ENCODE measurements around the gene STAM2.
A peak's percentile ranks its signal among the peaks of the same experiment; 100 is the strongest.
"Not testable (repeated sequence)": the region's sequence is repeated elsewhere in the genome, so short reads cannot be mapped to it uniquely, and the experiment has no call there.

Gene STAM2

DNA sequence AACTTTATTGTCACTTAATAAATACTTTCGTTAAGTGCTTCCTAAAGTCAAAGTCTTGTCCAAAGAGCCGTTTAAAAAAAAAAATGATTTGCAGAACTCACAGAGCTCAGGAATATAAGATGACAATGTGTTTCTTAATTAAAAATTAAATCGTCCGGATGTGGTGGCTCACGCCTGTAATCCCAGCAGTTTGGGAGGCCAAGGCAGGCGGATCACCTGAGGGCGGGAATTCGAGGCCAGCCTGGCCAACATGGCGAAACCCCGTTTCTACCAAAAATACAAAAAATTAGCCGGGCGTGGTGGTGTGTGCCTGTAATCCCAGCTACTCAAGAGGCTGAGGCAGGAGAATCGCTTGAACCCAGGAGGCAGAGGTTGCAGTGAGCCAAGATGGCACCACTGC is 68.4 kb downstream of the STAM2 start:
- not testable (repeated sequence) for H3K4me1 ChIP-seq (ENCODE audit: insufficient read depth, low read length); H3K36me3 ChIP-seq (ENCODE audit: insufficient read depth, low read length); H3K9ac ChIP-seq (ENCODE audit: low read depth, low read length); H3K9me3 ChIP-seq (ENCODE audit: control insufficient read depth, insufficient read depth, low read length)

DNA sequence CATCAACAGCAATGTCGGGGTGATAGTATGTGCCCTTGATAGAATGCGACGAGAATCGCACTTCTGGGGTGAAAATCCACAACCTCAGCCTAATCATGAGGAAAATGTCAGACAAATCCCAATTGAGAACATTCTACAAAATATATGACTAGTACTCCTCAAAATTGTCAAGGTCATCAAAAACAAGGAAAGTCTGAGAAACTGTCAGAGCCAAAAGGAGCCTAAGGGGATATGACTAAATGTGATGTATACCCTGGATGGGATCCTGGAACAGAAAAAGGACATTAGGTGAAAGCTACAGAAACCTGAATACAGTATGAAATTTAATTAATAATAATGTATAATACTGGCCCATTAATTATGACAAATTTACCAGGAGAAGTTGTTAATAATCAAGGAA is 69.1 kb downstream of the STAM2 start:
- Histone ChIP-seq H3K4me1 (ENCODE audit: insufficient read depth, low read length) (no peaks in the 10 kb centered on the region), H3K36me3 (ENCODE audit: insufficient read depth, low read length) (no peaks in the 10 kb centered on the region), H3K9me3 (ENCODE audit: control insufficient read depth, insufficient read depth, low read length) (no peaks in the 10 kb centered on the region), H3K9ac (ENCODE audit: low read depth, low read length) (no peak overlapping the region)

DNA sequence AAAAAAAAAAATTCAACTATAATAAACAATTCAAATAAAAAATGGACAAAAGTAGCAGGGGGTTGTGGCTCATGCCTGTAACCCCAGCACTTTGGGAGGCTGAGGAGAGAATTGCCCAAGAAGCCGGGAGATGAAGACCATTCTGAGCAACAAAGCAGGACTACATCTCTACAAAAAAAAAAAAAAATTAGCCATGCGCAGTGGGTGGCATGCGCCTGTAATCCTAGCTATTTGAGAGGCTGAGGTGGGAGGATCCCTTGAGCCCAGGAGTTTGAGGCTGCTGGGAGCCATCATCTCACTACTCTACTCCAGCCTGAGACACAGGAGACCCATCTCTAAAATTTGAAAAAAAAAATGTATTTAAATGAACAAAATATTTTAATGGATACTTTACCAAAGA is 72.3 kb downstream of the STAM2 start:
- Histone ChIP-seq H3K9ac (ENCODE audit: low read depth, low read length) (no peak overlapping the region), H3K4me1 (ENCODE audit: insufficient read depth, low read length) (no peaks in the 10 kb centered on the region), H3K9me3 (ENCODE audit: control insufficient read depth, insufficient read depth, low read length) (no peaks in the 10 kb centered on the region), H3K36me3 (ENCODE audit: insufficient read depth, low read length) (no peaks in the 10 kb centered on the region)

DNA sequence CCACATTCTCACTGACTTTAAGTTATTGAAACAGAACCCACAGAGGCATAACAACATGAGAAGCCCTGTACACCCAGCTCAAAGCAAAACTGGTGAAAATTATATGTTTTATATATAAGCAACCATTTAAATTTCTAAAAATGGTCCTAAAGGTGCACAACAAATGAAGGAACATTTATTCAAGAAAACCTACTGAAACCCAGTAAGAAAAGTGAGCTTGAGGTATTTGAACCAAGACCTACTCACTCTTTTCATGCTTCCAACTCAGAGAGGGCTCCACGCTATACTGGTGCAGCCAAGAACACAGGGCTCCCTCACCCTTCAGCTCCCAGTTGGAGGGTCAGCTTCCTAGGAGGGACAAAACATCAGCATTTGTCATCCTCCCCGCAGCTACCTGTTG is 74.6 kb downstream of the STAM2 start:
- H3K9me3 ChIP-seq (ENCODE audit: control insufficient read depth, insufficient read depth, low read length), result no peaks in the 10 kb centered on the region
- H3K36me3 ChIP-seq (ENCODE audit: insufficient read depth, low read length), result no peaks in the 10 kb centered on the region
- no peaks in the 10 kb centered on the region for H3K4me1 ChIP-seq (ENCODE audit: insufficient read depth, low read length)
- H3K9ac ChIP-seq (ENCODE audit: low read depth, low read length), result no peak overlapping the region

DNA sequence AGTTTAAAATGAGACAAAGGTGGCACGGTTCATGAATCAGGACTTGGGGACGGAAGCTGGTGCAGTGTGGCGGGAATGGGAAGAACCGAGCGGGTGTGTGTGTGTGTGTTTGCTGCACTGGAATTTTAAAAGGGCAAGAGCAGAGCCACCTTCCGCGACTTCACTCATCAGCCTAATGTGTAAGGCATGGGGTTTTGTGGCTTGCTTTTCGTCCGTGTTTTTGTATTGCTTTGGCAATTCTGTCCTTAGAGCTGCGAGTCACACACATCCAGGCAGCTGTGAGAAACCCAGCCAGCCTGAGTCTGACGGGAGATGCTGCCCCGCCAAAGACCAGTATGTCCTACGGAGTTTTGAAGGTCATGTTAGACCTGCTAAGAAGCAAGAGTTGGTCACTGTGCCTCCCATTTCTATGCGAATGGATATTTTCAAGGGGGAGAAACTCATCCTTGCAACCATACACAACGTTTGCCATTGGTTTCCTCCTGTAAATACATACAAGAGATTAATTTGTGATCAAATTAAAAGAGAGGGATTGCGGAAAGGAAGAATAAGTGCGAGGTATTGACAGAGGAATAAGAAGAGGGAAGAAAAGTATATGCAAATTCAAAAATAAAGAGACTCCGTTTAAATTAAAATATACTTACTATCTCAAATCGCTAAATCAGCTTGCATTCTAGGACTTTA is 76.1 kb downstream of the STAM2 start:
- Histone ChIP-seq H3K9me3 (ENCODE audit: control insufficient read depth, insufficient read depth, low read length) (no peaks in the 10 kb centered on the region), H3K9ac (ENCODE audit: low read depth, low read length) (peak overlapping the region; percentile 56), H3K4me1 (ENCODE audit: insufficient read depth, low read length) (no peaks in the 10 kb centered on the region), H3K36me3 (ENCODE audit: insufficient read depth, low read length) (no peaks in the 10 kb centered on the region)

DNA sequence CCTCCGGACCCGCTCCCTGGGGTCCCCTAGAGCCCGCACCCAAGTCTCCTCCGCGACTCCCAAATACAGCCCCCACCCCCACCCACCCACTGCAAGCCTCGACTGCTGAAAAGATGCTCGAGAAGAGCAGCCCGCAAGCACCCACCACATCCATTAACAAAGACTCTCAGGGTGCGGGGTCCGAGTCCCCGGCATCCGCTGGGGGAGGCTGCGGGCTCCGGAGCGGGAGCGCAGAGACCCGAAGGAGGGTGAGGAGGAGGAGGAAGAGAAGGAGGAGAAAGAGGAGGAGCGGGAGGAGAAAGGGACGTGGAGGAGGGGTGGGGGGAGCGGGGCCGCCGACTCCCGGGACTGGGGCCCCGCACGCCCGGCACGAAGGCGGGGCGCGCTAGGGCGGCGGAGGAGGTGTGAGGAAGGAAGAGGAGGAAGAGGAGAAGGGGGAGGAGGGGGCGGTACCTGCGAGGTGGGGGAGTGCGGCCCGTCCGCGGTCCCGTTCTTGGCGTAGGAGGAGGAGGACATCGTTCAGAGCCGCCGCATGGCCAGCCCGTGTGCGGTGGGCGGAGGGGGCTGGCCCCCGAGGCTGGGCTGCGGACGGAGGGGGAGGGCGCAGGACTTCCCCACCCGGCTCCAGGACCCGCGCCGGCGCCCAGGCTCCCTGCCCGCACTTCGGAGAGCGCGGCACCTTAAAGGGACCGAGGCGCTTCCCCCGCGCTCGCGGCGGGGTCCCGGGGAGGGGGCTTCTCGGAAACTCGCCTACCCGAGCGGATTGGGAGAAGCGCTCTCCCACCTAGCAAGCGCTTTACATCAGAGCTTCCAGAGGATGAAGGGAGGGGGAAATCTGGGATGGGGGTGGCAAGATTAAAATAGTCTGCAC is 76.8 kb downstream of the STAM2 start, which contains the start of gene CACNB4:
CACNB4 (minus strand) TSS at position 549 of the 871 bp plus-strand sequence.
- H3K9ac ChIP-seq (ENCODE audit: low read depth, low read length), result peak within 1 kb of the TSS; percentile 56
- no peaks in the 10 kb centered on the region for H3K9me3 ChIP-seq (ENCODE audit: control insufficient read depth, insufficient read depth, low read length)
- H3K4me1 ChIP-seq (ENCODE audit: insufficient read depth, low read length), result no peaks in the 10 kb centered on the region
- no peaks in the 10 kb centered on the region for H3K36me3 ChIP-seq (ENCODE audit: insufficient read depth, low read length)

DNA sequence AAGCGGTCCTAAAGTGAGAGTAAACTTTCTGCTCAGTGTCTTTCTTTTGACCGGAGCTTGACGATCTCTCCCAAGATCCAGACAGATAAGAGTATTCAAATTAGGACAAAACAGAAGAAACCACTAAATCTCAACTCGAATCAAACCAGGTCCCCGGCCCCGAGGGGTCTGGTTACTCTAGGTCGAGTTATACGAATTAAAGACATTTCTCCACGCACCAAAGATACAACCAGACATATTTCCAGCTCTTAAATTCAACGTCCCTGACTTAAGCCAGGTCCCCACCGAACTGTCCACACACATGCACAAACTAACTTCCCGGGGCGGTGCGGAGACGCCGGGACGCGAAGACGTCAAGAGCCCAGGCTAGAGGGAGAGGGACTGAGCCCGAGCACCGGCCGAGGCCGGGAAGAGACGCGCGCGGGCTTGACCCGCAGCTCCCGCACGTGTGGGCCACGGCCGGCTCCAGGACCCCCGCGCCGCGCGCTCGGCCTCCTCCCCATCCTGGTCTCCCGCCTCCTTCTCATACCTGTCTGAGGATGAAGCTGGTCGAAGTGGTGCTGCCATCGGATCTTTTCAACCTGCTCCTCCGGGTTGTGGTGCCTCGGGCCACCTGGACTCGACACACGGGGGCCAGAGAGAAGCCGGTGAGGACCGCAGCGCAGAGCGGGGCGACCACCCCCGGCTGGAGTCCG is 77.6 kb downstream of the STAM2 start:
- peak overlapping the region; percentile 56; the same call in 1 of the 2 replicates for H3K9ac ChIP-seq (ENCODE audit: low read depth, low read length)
- no peaks in the 10 kb centered on the region for H3K9me3 ChIP-seq (ENCODE audit: control insufficient read depth, insufficient read depth, low read length)
- H3K4me1 ChIP-seq (ENCODE audit: insufficient read depth, low read length), result no peaks in the 10 kb centered on the region
- H3K36me3 ChIP-seq (ENCODE audit: insufficient read depth, low read length), result no peaks in the 10 kb centered on the region

DNA sequence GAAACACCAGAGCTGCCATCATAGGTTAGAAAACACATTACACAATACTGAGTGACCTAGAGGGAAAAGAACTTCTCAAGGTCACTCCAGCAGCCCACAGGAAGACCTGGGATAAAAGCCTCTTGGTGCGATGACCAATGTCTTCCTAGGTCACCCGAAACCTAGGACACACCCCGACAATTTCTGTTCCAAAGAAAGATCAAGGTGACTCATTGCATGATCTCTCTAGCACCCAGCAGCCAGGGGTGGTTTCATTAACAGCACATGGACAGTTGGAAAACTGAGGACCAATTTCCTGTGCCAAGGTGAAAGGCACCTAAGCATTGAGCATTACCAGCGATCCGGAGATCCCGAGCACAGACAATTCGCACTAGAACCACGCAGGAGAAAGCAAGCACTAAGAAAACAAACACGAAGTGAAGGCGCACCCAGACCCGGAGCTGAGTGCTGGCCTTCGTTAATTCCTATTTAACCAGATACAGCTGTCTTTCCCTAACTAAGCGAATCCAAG is 78.2 kb downstream of the STAM2 start:
- Histone ChIP-seq H3K9ac (ENCODE audit: low read depth, low read length) (peak overlapping the region; percentile 56; the same call in 1 of the 2 replicates), H3K36me3 (ENCODE audit: insufficient read depth, low read length) (no peaks in the 10 kb centered on the region), H3K4me1 (ENCODE audit: insufficient read depth, low read length) (no peaks in the 10 kb centered on the region), H3K9me3 (ENCODE audit: control insufficient read depth, insufficient read depth, low read length) (no peaks in the 10 kb centered on the region)

DNA sequence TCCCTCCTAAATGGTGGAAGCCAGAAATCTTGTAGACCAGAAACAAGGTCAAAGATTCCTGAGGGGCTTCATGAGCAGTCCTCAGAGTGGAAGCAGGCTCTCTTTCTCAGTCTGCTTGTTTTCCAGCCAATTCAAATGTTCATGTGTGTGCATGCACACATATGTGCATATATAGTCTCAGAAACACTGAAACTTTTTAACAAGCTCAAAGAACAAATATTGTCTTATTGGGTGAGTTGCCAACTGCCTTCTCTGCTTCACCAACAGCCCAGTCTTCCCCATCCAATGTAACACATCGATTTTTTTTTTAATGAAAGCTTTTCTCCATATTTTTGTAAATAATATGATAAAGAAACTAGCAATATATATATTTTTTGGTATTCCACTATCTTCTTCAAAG is 80.4 kb downstream of the STAM2 start:
- Histone ChIP-seq H3K9me3 (ENCODE audit: control insufficient read depth, insufficient read depth, low read length) (no peaks in the 10 kb centered on the region), H3K9ac (ENCODE audit: low read depth, low read length) (no peak overlapping the region)

DNA sequence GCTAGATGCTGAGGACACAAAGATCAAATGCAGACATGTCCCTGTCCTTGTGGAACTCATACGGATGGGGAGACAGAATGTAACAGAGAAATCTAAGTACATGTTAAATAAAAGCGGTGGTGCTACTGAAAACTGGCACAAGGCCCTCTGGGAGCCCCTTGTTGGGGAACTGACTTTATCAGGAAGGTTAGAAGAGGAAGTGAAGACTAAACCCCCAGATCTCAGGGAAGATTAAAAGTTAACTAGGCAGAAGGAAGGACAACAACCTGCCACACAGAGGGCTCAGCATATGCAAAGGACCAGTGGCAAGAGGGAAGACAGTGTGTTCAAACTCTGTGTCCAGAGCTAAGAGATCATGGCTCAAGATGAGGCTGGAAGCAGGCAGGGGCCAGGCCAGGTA is 81.5 kb downstream of the STAM2 start:
- Histone ChIP-seq H3K9ac (ENCODE audit: low read depth, low read length) (no peak overlapping the region), H3K36me3 (ENCODE audit: insufficient read depth, low read length) (no peaks in the 10 kb centered on the region), H3K4me1 (ENCODE audit: insufficient read depth, low read length) (no peaks in the 10 kb centered on the region), H3K9me3 (ENCODE audit: control insufficient read depth, insufficient read depth, low read length) (no peaks in the 10 kb centered on the region)

More for the DNA sequence above, 80.4 kb downstream of the STAM2 start:
- Histone ChIP-seq H3K4me1 (ENCODE audit: insufficient read depth, low read length) (no peaks in the 10 kb centered on the region), H3K36me3 (ENCODE audit: insufficient read depth, low read length) (no peaks in the 10 kb centered on the region)

DNA sequence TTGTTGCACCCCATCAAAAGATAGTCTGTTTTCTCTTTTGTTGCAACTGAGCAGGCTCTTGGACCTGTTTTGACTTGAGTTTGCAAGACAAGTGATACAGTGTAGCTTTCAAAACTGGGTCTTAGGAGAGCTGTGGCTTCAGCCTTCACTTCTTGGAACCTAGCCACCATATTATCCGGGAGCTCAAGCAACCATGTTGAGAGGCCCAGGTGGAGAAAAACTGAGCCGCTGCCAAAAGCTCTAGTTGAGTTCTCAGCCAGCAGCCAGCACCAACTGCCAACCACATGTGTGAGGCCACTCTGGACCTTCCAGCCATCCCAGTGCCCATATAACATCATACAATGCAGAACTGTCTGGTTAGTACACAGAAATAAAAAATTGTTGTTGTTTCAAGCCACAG is 82.1 kb downstream of the STAM2 start:
- Histone ChIP-seq H3K9me3 (ENCODE audit: control insufficient read depth, insufficient read depth, low read length) (no peaks in the 10 kb centered on the region), H3K4me1 (ENCODE audit: insufficient read depth, low read length) (no peaks in the 10 kb centered on the region), H3K9ac (ENCODE audit: low read depth, low read length) (no peak overlapping the region), H3K36me3 (ENCODE audit: insufficient read depth, low read length) (no peaks in the 10 kb centered on the region)

DNA sequence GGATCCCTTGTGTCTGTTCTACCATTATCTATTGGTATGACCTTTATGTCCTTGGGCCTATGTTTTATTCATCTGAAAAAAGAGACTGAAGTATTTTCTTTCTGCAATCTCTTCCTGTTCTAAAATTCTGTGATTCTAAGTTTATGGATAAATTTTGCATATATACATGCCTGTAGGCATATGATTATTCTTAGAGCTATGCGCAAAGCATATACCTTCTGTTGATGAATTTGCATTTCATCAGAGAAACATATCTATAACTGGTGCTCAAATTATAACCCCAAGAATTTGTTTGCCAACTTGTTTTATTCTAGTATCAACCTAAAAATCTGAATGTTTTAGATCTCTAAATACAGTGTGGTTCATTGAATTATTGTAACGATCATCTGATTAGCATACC is 83.5 kb downstream of the STAM2 start:
- no peaks in the 10 kb centered on the region for H3K4me1 ChIP-seq (ENCODE audit: insufficient read depth, low read length)
- no peaks in the 10 kb centered on the region for H3K36me3 ChIP-seq (ENCODE audit: insufficient read depth, low read length)
- no peak overlapping the region for H3K9ac ChIP-seq (ENCODE audit: low read depth, low read length)
- no peaks in the 10 kb centered on the region for H3K9me3 ChIP-seq (ENCODE audit: control insufficient read depth, insufficient read depth, low read length)

DNA sequence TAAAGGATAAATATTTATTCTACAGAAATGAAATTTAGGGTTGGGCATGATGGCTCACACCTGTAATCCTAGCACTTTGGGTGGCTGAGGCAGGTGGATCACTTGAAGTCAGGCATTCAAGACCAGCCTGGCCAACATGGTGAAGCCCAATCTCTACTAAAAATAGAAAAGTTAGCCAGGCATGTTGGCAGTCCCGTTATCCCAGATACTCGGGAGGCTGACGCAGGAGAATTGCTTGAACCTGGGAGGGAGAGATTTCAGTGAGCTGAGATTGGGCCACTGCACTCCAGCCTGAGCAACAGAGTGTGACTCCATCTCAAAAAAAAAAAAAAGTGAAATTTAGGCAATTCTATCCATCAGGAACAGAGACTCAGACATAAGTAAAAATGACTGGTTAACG is 84.8 kb downstream of the STAM2 start:
- H3K36me3 ChIP-seq (ENCODE audit: insufficient read depth, low read length); H3K4me1 ChIP-seq (ENCODE audit: insufficient read depth, low read length); H3K9me3 ChIP-seq (ENCODE audit: control insufficient read depth, insufficient read depth, low read length); H3K9ac ChIP-seq (ENCODE audit: low read depth, low read length): not testable (repeated sequence)

DNA sequence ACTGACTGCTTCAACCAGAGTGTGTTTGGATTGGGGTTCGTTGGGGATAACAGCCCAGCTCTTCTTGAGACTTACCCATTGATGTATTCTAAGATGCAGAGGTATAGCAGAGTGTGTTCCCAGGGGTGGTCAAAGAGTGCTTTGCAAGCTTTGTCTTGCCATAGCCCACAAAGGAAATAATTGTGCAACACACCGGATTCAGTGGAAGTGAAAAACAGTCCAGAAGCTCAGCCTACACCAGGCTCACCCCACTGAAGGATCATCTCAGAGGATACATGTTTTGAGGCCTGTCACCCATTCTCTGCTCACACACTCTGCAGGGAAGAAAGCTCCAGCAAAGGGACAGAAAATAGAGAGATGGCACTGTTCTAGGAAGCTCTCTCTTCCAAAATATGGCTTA is 86.3 kb downstream of the STAM2 start:
- Histone ChIP-seq H3K9me3 (ENCODE audit: control insufficient read depth, insufficient read depth, low read length) (no peaks in the 10 kb centered on the region), H3K36me3 (ENCODE audit: insufficient read depth, low read length) (no peaks in the 10 kb centered on the region), H3K9ac (ENCODE audit: low read depth, low read length) (no peak overlapping the region), H3K4me1 (ENCODE audit: insufficient read depth, low read length) (no peaks in the 10 kb centered on the region)

Data from ES-I3 (cell line).